Measurements from ENCODE around the gene ZSCAN4. TPM values are rescaled to one million over a fixed set of nuclear protein-coding genes. Genes with fewer than 3 reads are reported as not detected.
A peak's percentile ranks its signal among the peaks of the same experiment; 100 is the strongest.

Gene ZSCAN4
- total RNA-seq, 1 experiment from 2014 or later, result not detected

- no peak overlapping the region for H3K18ac ChIP-seq (ENCODE audit: insufficient read length, low read depth, low read length)
Observed at GRCh38 chr19:57719901-57720519, 51.3 kb downstream of the ZSCAN4 start.

More at GRCh38 chr19:57719901-57720519, 51.3 kb downstream of the ZSCAN4 start:
- H3K23me2 ChIP-seq (ENCODE audit: insufficient read length, low read depth, low read length, poor library complexity, severe bottlenecking), result no peaks in the 10 kb centered on the region
- no peak for TF ChIP-seq CTCF (conservative IDR thresholded peaks at IDR 0.05)
- H3K27ac ChIP-seq (ENCODE audit: insufficient read length, low read depth, low read length), result no peak overlapping the region
- no peaks in the 10 kb centered on the region for H3K79me1 ChIP-seq (ENCODE audit: insufficient read depth, low read depth, low read length, poor library complexity, severe bottlenecking)
- H4K5ac ChIP-seq (ENCODE audit: insufficient read length, low read depth, low read length), result no peak overlapping the region
- H4K8ac ChIP-seq (replicated peaks; ENCODE audit: insufficient read length, low read depth, low read length), result no peak overlapping the region
- H3K14ac ChIP-seq (ENCODE audit: insufficient read depth, low read length), result no peak overlapping the region
- H2BK15ac ChIP-seq (ENCODE audit: low read depth, low read length), result no peak overlapping the region
- no peak overlapping the region for H4K91ac ChIP-seq (ENCODE audit: insufficient read length, low read depth, low read length)
- H2BK5ac ChIP-seq (ENCODE audit: insufficient read length, low read length), result no peak overlapping the region
- no peak overlapping the region for H2AK5ac ChIP-seq (ENCODE audit: insufficient read length, low read length)
- Mint-ChIP-seq H3K4me1 (peaks cover 13 to 14% of the 10 kb centered on the region in 2 experiments; a peak in 3 of 4 replicates), H3K4me3 (no peak overlapping the region; a peak in 1 of 5 replicates), H3K27ac (0 out of 7 replicates have a peak overlapping the region, but pooled peaks of 1 of the 3 experiments have one; percentile 69), H3K9me3 (peaks cover 7 to 8% of the 10 kb centered on the region in 2 experiments; a peak in 4 of 5 replicates), H3K36me3 (ENCODE audit: insufficient read depth in 1 of 3, low read depth in 3 of 3) (peaks cover 44 to 50% (median 46%) of the 10 kb centered on the region in 3 experiments), H3K27me3 (ENCODE audit: low read depth) (no peaks in the 10 kb centered on the region; the same call in none of the 2 replicates)
- H3K4ac ChIP-seq (ENCODE audit: low read depth, low read length), result no peak overlapping the region
- no peaks in the 10 kb centered on the region for H4K20me1 ChIP-seq (ENCODE audit: control insufficient read depth, insufficient read depth, insufficient read length)
- no peak overlapping the region for H3T11ph ChIP-seq (ENCODE audit: low read length)
- H2BK20ac ChIP-seq (ENCODE audit: low read depth, low read length, poor library complexity, severe bottlenecking), result no peak overlapping the region
- no peak overlapping the region for H3K23ac ChIP-seq (ENCODE audit: insufficient read length, low read depth, low read length)
- peaks cover 11% of the 10 kb centered on the region for H3K9me3 ChIP-seq (ENCODE audit: control insufficient read depth, low read depth, low read length)
- no peak overlapping the region for H2BK120ac ChIP-seq (ENCODE audit: low read depth, low read length, poor library complexity, severe bottlenecking)
- no peaks in the 10 kb centered on the region; the same call in 1 of the 2 replicates for H3K27me3 ChIP-seq (ENCODE audit: insufficient read depth, low read length)
- no peak overlapping the region for H2BK12ac ChIP-seq (ENCODE audit: insufficient read length, low read depth, low read length)
- no peak overlapping the region for H3K56ac ChIP-seq (ENCODE audit: insufficient read length, low read depth, low read length)
- no peak overlapping the region for H2AFZ ChIP-seq (ENCODE audit: low read length)
- H3K4me1 ChIP-seq (ENCODE audit: insufficient read depth, low read length), result peaks cover 2% of the 10 kb centered on the region; the same call in 1 of the 2 replicates
- no peak overlapping the region for H3K4me2 ChIP-seq (ENCODE audit: insufficient read depth, insufficient read length, low read length)
- no peak overlapping the region for H3K9ac ChIP-seq (ENCODE audit: extremely low read depth, insufficient read length, low read length)
- WGBS (ENCODE audit: extremely low coverage, insufficient read length, low lambda C conversion rate), result no CpG with 5 or more reads among the region's 4 CpGs
- H3K79me2 ChIP-seq (ENCODE audit: insufficient read depth, low read length), result no peaks in the 10 kb centered on the region
- DNase-seq, result no peak

All from H9 (cell line).